Activated T-cell treated with anti-CD3 and anti-CD28 coated beads for 48 hours (primary cell): ENCODE results near the gene POLR3E.

Experiments used
- DNase-seq: peaks from one replicate; pipeline ENCODE4 v3.0.0-alpha.2; 2020; ENCODE audit warnings: low read depth

POLR3E gene

GRCh38 chr16:22317001-22317530 is 19.9 kb downstream of the POLR3E start:
- no peak for DNase-seq

- DNase-seq: no peak
These were observed 20.4 kb downstream of the POLR3E start for GRCh38 chr16:22317625-22318024.

- DNase-seq: peak; percentile 48
These were observed 21.6 kb downstream of the POLR3E start for GRCh38 chr16:22318690-22319358.

- DNase-seq: no peak
These were observed 23.5 kb downstream of the POLR3E start for GRCh38 chr16:22320572-22321339.

- DNase-seq: peak; percentile 56
These were observed 24.3 kb downstream of the POLR3E start for GRCh38 chr16:22321340-22322001.

GRCh38 chr16:22322021-22322471 is 24.8 kb downstream of the POLR3E start:
- no peak for DNase-seq

GRCh38 chr16:22322741-22323140 is 25.5 kb downstream of the POLR3E start:
- no peak for DNase-seq

- DNase-seq: no peak
These were observed 26.2 kb downstream of the POLR3E start for GRCh38 chr16:22323173-22323958.

GRCh38 chr16:22323959-22324786 is 27.0 kb downstream of the POLR3E start:
- DNase-seq: no peak

GRCh38 chr16:22324787-22325597 is 27.8 kb downstream of the POLR3E start:
- DNase-seq: no peak

GRCh38 chr16:22325598-22326368 is 28.6 kb downstream of the POLR3E start:
- DNase-seq: no peak

- DNase-seq: no peak
These were observed 29.1 kb downstream of the POLR3E start for GRCh38 chr16:22326369-22326652.

GRCh38 chr16:22326771-22327445 is 29.7 kb downstream of the POLR3E start:
- DNase-seq: no peak

- DNase-seq: no peak
These were observed 30.2 kb downstream of the POLR3E start for GRCh38 chr16:22327446-22327775.

GRCh38 chr16:22328081-22328725 is 31.0 kb downstream of the POLR3E start:
- no peak for DNase-seq

GRCh38 chr16:22329199-22329695 is 32.0 kb downstream of the POLR3E start:
- no peak for DNase-seq

GRCh38 chr16:22330326-22330725 is 33.1 kb downstream of the POLR3E start:
- no peak for DNase-seq

GRCh38 chr16:22333457-22333994 is 36.3 kb downstream of the POLR3E start:
- DNase-seq: no peak
